ENCODE results near the gene BEND7. TPM values are rescaled to one million over a fixed set of nuclear protein-coding genes. Genes with fewer than 3 reads are reported as not detected.

Gene BEND7
- total and polyA plus RNA-seq, 9 of the 15 experiments (the other 6 are each of a cell fraction or from before 2014, with no cell fraction given): 1.3 to 11.4 (median 5.2) TPM

DNA sequence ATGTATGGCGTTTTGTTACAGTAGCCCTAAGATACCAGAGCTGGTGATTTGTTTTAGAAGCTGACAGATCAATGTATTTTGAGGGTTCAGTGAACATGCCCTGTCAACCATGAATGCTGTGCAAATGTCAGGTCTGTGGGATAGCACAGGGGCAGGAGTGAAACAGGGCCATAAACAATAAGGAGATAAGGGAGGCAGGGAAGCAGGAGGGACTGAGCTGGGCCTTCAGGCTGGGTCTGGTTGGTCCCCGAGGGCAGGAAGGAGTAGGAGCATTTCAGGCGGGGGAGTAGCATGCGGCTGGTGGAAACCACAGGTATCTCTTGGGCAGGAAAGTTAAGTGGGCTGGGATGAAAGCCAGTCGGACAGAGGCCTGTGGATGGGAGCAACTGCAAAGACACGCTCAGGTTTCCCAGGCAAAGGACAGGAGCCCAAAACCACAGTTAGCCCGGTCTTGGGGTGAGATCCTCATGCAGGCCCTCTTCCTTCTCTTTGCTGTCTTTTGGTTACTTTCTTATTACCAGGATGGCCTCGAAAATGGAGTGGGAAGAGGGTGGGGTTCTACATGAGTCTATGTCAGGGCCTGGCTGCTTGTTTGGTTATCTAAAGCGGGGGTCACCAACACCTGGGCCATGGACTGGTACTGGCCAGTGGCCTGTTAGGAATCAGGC is 111.2 kb downstream of the BEND7 start (continued):
- TF ChIP-seq, protein P1, sequence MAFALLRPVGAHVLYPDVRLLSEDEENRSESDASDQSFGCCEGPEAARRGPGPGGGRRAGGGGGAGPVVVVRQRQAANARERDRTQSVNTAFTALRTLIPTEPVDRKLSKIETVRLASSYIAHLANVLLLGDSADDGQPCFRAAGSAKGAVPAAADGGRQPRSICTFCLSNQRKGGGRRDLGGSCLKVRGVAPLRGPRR (CRISPR knock-in tag; IDR thresholded peaks at IDR 0.05): no peak
- no peak for TF ChIP-seq CCAR2 (IDR thresholded peaks at IDR 0.05; ENCODE audit: low read depth, low read length)
- TF ChIP-seq ARID1B (IDR thresholded peaks at IDR 0.05): peak; percentile 78

DNA sequence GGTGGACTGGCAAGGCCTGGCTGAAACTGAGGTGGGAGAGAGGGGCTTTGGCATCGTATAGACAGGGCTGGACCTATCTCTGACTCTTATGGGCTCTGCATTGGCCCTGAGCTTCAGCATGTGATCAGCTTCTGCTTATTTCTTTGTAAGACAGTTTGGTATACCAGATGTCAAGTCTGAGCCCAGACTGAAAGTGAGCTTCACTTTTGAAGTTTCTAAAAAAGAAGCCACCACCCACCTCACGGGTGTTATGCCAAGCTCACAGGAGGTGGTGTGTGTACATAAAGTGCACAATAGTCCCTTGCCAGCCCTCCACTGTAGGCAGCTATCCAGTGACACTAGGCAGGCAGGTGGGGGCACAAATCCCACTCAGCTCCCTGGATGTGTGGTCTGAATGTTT is 112.1 kb downstream of the BEND7 start:
- Histone ChIP-seq H4K20me1 (replicated peaks; ENCODE audit: control insufficient read depth, insufficient read depth, low read length) (no peaks in the 10 kb centered on the region), H3K4me1 (replicated peaks in 1 of 2; ENCODE audit: control insufficient read depth in 2 of 2, insufficient read depth in 2 of 2, low read length in 2 of 2) (peaks cover 23 to 33% of the 10 kb centered on the region in 2 experiments), H3K4me2 (ENCODE audit: insufficient read depth, low read length) (peak overlapping the region; percentile 61), H3K9me1 (ENCODE audit: control insufficient read depth, insufficient read depth, low read length) (no peaks in the 10 kb centered on the region), H3K4me3 (no peak overlapping the region), H3K27me3 (ENCODE audit: control insufficient read depth in 2 of 2, insufficient read depth in 2 of 2, low read length in 2 of 2) (no peaks in the 10 kb centered on the region), H3K9me3 (replicated peaks; ENCODE audit: control insufficient read depth, insufficient read depth, low read depth, low read length) (peaks cover 18% of the 10 kb centered on the region), H3K36me3 (ENCODE audit: control insufficient read depth, insufficient read depth, low read length) (no peaks in the 10 kb centered on the region), H3K9ac (ENCODE audit: insufficient read depth in 1 of 2, low read depth in 2 of 2, low read length in 2 of 2) (peak overlapping the region; percentile 48 to 79; a peak in 3 of 4 replicates), H3K27ac (ENCODE audit: extremely low read depth, low read depth, low read length) (peak overlapping the region; percentile 91), H2AFZ (ENCODE audit: low read depth, low read length) (peak overlapping the region; percentile 95), H3K79me2 (ENCODE audit: control insufficient read depth, insufficient read depth, low read length) (no peaks in the 10 kb centered on the region)
- intact Hi-C loops (cut with micrococcal nuclease): no loop called here
- POLR2A ChIA-PET: interaction anchor here (1.3 to 1.7 kb wide), 4 partner anchors 10 to 23 kb away, joined by 3 to 8 read pairs (median 5); no protein-coding TSS in a partner anchor
- in situ Hi-C loops (cut with MboI): no loop called here
- WGBS (ENCODE audit: insufficient coverage, low coverage, missing lambda C conversion rate): 60% methylated on average over 2 of the region's 2 CpGs
- TF ChIP-seq, protein P2, sequence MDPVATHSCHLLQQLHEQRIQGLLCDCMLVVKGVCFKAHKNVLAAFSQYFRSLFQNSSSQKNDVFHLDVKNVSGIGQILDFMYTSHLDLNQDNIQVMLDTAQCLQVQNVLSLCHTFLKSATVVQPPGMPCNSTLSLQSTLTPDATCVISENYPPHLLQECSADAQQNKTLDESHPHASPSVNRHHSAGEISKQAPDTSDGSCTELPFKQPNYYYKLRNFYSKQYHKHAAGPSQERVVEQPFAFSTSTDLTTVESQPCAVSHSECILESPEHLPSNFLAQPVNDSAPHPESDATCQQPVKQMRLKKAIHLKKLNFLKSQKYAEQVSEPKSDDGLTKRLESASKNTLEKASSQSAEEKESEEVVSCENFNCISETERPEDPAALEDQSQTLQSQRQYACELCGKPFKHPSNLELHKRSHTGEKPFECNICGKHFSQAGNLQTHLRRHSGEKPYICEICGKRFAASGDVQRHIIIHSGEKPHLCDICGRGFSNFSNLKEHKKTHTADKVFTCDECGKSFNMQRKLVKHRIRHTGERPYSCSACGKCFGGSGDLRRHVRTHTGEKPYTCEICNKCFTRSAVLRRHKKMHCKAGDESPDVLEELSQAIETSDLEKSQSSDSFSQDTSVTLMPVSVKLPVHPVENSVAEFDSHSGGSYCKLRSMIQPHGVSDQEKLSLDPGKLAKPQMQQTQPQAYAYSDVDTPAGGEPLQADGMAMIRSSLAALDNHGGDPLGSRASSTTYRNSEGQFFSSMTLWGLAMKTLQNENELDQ (CRISPR knock-in tag; IDR thresholded peaks at IDR 0.05; ENCODE audit: borderline replicate concordance): no peak
- TF ChIP-seq, protein P3, sequence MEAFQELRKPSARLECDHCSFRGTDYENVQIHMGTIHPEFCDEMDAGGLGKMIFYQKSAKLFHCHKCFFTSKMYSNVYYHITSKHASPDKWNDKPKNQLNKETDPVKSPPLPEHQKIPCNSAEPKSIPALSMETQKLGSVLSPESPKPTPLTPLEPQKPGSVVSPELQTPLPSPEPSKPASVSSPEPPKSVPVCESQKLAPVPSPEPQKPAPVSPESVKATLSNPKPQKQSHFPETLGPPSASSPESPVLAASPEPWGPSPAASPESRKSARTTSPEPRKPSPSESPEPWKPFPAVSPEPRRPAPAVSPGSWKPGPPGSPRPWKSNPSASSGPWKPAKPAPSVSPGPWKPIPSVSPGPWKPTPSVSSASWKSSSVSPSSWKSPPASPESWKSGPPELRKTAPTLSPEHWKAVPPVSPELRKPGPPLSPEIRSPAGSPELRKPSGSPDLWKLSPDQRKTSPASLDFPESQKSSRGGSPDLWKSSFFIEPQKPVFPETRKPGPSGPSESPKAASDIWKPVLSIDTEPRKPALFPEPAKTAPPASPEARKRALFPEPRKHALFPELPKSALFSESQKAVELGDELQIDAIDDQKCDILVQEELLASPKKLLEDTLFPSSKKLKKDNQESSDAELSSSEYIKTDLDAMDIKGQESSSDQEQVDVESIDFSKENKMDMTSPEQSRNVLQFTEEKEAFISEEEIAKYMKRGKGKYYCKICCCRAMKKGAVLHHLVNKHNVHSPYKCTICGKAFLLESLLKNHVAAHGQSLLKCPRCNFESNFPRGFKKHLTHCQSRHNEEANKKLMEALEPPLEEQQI (IDR thresholded peaks at IDR 0.05): no peak
- no peak for TF ChIP-seq CBFA2T2 (conservative IDR thresholded peaks at IDR 0.05)
- no peak for TF ChIP-seq NR4A1 (CRISPR knock-in tag; IDR thresholded peaks at IDR 0.05)
- TF ChIP-seq NR4A1 (tag; IDR thresholded peaks at IDR 0.05): peak; percentile 39; the same call in 1 of the 2 replicates
- no peak for TF ChIP-seq DNMT1 (IDR thresholded peaks at IDR 0.05)
- no peak for TF ChIP-seq POLR3A (IDR thresholded peaks at IDR 0.05; ENCODE audit: borderline replicate concordance, extremely low read depth, insufficient read depth, insufficient read length)
- no peak for FAIRE-seq
- no peak for DNase-seq (ENCODE audit: extremely low read depth in 1 of 4, low spot score in 3 of 4)
- ATAC-seq: peak; percentile 6; the same call in 1 of the 3 replicates
- no TSS peak for BruUV-seq (replicated peaks)
- CTCF ChIA-PET (ENCODE audit: low intra/inter-chr PET ratio): no interaction called here

All from K562 (cell line).